K562 (cell line): Measurements from ENCODE around the gene SUV39H2. TPM values are rescaled to one million over a fixed set of nuclear protein-coding genes. Genes with fewer than 3 reads are reported as not detected.

Experiments
- ATAC-seq: fragments of 200-7000 bp; cut with Tn5 transposase; 3 replicates; pipeline ENCODE4 v1.9.1; 2020; ENCODE audit warnings: moderate library complexity
- BruUV-seq: library from RNA; stranded (reverse); fragments of 400-500 nt; replicated peaks from 2 replicates; lab custom pipeline; 2021; lab: Mats Ljungman, UMichigan
- CTCF ChIA-PET: fragments of 300-600 bp; formaldehyde crosslinking; extraction: SDS; loops from one replicate; lab custom pipeline; 2021; ENCODE audit warnings: low intra/inter-chr PET ratio; lab: Yijun Ruan, JAX
- POLR2A ChIA-PET: fragments of 300-600, 350-650 bp; sonication (Branson Sonifier 250); formaldehyde crosslinking; extraction: SDS; loops from one replicate; lab custom pipeline; 2021; ENCODE audit warnings: antibody characterized with exemption, inconsistent platforms; lab: Yijun Ruan, JAX
- DNase-seq, 4 experiments: peaks; one replicate each; pipeline versions ENCODE4 v3.0.0 to v3.0.0-alpha.2; 2011 to 2018; ENCODE audit warnings: low spot score in 3 of 4, mixed read lengths in 3 of 4; ENCODE audit errors: extremely low read depth in 1 of 4
- FAIRE-seq: peaks from 2 replicates; lab custom pipeline; 2011; peaks lifted over from hg19 to GRCh38; lab: Jason Lieb, UNC
- H2AFZ ChIP-seq: 2 replicates; pipeline ENCODE4 v1.6.0; 2011; ENCODE audit warnings: low read depth, low read length, control low read depth, inconsistent platforms
- H3K27ac ChIP-seq: fragments of 200-600 bp; 3 replicates; pipeline ENCODE4 v1.8.0; 2011; ENCODE audit warnings: low read depth, mild to moderate bottlenecking, control low read depth, inconsistent platforms, low read length, moderate library complexity, mixed read lengths; ENCODE audit errors: extremely low read depth
- H3K27me3 ChIP-seq, 2 experiments: fragments of 300-600 bp in 1 of 2; 2 replicates in 1 of 2; 3 replicates in 1 of 2; pipeline versions ENCODE4 v1.6.0 to v1.8.0; 2011; ENCODE audit warnings: inconsistent platforms in 2 of 2, low read length in 2 of 2, mild to moderate bottlenecking in 1 of 2, mixed read lengths in 1 of 2, moderate library complexity in 1 of 2; ENCODE audit not compliant: control insufficient read depth in 2 of 2, insufficient read depth in 2 of 2
- H3K36me3 ChIP-seq: fragments of 300-600 bp; 3 replicates; pipeline ENCODE4 v1.8.0; 2011; ENCODE audit warnings: mild to moderate bottlenecking, low read length, inconsistent platforms; ENCODE audit not compliant: control insufficient read depth, insufficient read depth
- H3K4me1 ChIP-seq, 2 experiments: fragments of 200-600 bp in 1 of 2; replicated peaks in 1 of 2; 2 replicates in 1 of 2; 3 replicates in 1 of 2; pipeline versions ENCODE4 v1.5.1 to v1.8.0; 2011; ENCODE audit warnings: inconsistent platforms in 2 of 2, low read length in 2 of 2, mild to moderate bottlenecking in 1 of 2, mixed read lengths in 1 of 2, moderate library complexity in 1 of 2; ENCODE audit not compliant: control insufficient read depth in 2 of 2, insufficient read depth in 2 of 2
- H3K4me2 ChIP-seq: 2 replicates; pipeline ENCODE4 v1.6.1; 2011; ENCODE audit warnings: low read length, control low read depth, inconsistent platforms, mixed read lengths; ENCODE audit not compliant: insufficient read depth
- H3K4me3 ChIP-seq: fragments of 200-600 bp; sonication (generic), shearing (Covaris generic); 2 replicates; pipeline ENCODE4 v1.5.1; 2016; ENCODE audit warnings: control low read depth, inconsistent platforms
- H3K79me2 ChIP-seq: fragments of 200-600 bp; 3 replicates; pipeline ENCODE4 v1.8.0; 2011; ENCODE audit warnings: low read length, inconsistent platforms; ENCODE audit not compliant: control insufficient read depth, insufficient read depth
- H3K9ac ChIP-seq, 2 experiments: 2 replicates each; pipeline versions ENCODE4 v1.6.0 to v1.6.1; 2011; ENCODE audit warnings: low read depth in 2 of 2, low read length in 2 of 2, control low read depth in 1 of 2, inconsistent platforms in 1 of 2, mild to moderate bottlenecking in 1 of 2, mixed read lengths in 1 of 2; ENCODE audit not compliant: insufficient read depth in 1 of 2
- H3K9me1 ChIP-seq: one replicate; pipeline ENCODE4 v1.6.0; 2011; ENCODE audit warnings: inconsistent platforms, mild to moderate bottlenecking, low read length, moderate library complexity; ENCODE audit not compliant: control insufficient read depth, insufficient read depth
- H3K9me3 ChIP-seq: replicated peaks from 2 replicates; pipeline ENCODE4 v1.5.1; 2011; ENCODE audit warnings: low read depth, low read length, inconsistent platforms; ENCODE audit not compliant: control insufficient read depth, insufficient read depth
- H4K20me1 ChIP-seq: replicated peaks from 2 replicates; pipeline ENCODE4 v1.6.1; 2011; ENCODE audit warnings: low read length, inconsistent platforms, mixed read lengths; ENCODE audit not compliant: control insufficient read depth, insufficient read depth
- EHMT2 ChIP-seq: fragments of 450-650 bp; IDR thresholded peaks from 2 replicates; pipeline ENCODE4 v1.6.1; 2018; ENCODE audit warnings: antibody characterized with exemption
- MIER1 ChIP-seq: fragments of 450-650 bp; IDR thresholded peaks from 2 replicates; pipeline ENCODE4 v1.6.1; 2016; ENCODE audit warnings: antibody characterized with exemption, mild to moderate bottlenecking, low read depth
- NCOA6 ChIP-seq: fragments of 450-650 bp; IDR thresholded peaks from 2 replicates; pipeline ENCODE4 v1.6.1; 2017; ENCODE audit warnings: mild to moderate bottlenecking
- NFXL1 ChIP-seq: fragments of 450-650 bp; formaldehyde crosslinking; IDR thresholded peaks from 2 replicates; pipeline ENCODE4 v1.4.0; 2021; ENCODE audit warnings: mild to moderate bottlenecking
- SAP30 ChIP-seq: fragments of 200-600 bp; sonication (generic); IDR thresholded peaks from 2 replicates; pipeline ENCODE4 v1.6.1; 2012; ENCODE audit warnings: borderline replicate concordance, low read depth, mild to moderate bottlenecking, moderate library complexity, low read length, control low read depth, inconsistent platforms; ENCODE audit not compliant: insufficient read depth, poor library complexity, severe bottlenecking
- SNIP1 ChIP-seq: fragments of 450-650 bp; IDR thresholded peaks from 2 replicates; pipeline ENCODE4 v1.7.1; 2017; ENCODE audit warnings: low read depth, mild to moderate bottlenecking
- TAL1 ChIP-seq: fragments of 450-650 bp; IDR thresholded peaks from 2 replicates; pipeline ENCODE4 v1.6.1; 2016; ENCODE audit warnings: mild to moderate bottlenecking
- WGBS: fragments of 100-300 bp; shearing (Covaris generic); methylation state at CpG from one replicate; pipeline ENCODE4 v1.1.6; 2016; ENCODE audit warnings: low coverage, mixed read lengths; ENCODE audit not compliant: insufficient coverage; ENCODE audit errors: missing lambda C conversion rate; 5-methylcytosine and 5-hydroxymethylcytosine counted together
- in situ Hi-C: fragments of 300-500 bp; cut with MboI; formaldehyde crosslinking; loops from 4 replicates; pipeline ENCODE4 v1.15.0; 2018; ENCODE audit warnings: inconsistent platforms, mixed read lengths
- intact Hi-C: fragments of 100-400 bp; cut with micrococcal nuclease; formaldehyde crosslinking; loops from 2 replicates; pipeline ENCODE4 v1.14.2; 2022
- polyA plus RNA-seq, 8 experiments: library from polyadenylated mRNA; depleted of rRNA in 4 of 8; stranded (reverse) in 5 of 8; unstranded in 3 of 8; fragments of >200 nt; fragmentation: Nextera tagmentation in 2 of 8; fragmentation: Illumina TruSeq in 1 of 8; extraction: Ambion mirVana in 2 of 8; extraction: Trizol in 1 of 8; gene quantifications; 2 replicates each; pipeline versions ENCODE4 v1.2.1 to v1.2.3, GENCODE V29; 2011 to 2014; ENCODE audit warnings: inconsistent platforms in 1 of 8, missing spikeins in 1 of 8
- total RNA-seq, 7 experiments: library from RNA; depleted of rRNA in 6 of 7; stranded (reverse); fragments of >200 nt in 6 of 7; fragmentation: Illumina TruSeq in 2 of 7; extraction: Trizol in 2 of 7; gene quantifications; 2 replicates each; pipeline versions ENCODE4 v1.2.1 to v1.2.3, GENCODE V29; 2011 to 2021; ENCODE audit warnings: low replicate concordance in 1 of 7
- TF ChIP-seq, protein P1 (sequence below): fragments of 200-800 bp; sonication (Bioruptor generic); IDR thresholded peaks from 2 replicates; pipeline ENCODE4 v1.6.1; 2017; ENCODE audit warnings: missing genetic modification characterization, missing compliant biosample characterization
- TF ChIP-seq, protein P2 (sequence below), 2 experiments: fragments of 450-650 bp; formaldehyde crosslinking in 1 of 2; IDR thresholded peaks; 2 replicates each; pipeline versions ENCODE4 v1.4.0 to v1.6.1; 2014 to 2020; ENCODE audit warnings: mild to moderate bottlenecking in 2 of 2, borderline replicate concordance in 1 of 2, low read depth in 1 of 2
- TF ChIP-seq, protein P3 (sequence below): sonication (generic); IDR thresholded peaks from 2 replicates; pipeline ENCODE4 v1.6.1; 2016

SUV39H2 gene
- total and polyA plus RNA-seq, 9 of the 15 experiments (the other 6 are each of a cell fraction or from before 2014, with no cell fraction given) = 24.1 to 54.3 (median 41.3) TPM

DNA sequence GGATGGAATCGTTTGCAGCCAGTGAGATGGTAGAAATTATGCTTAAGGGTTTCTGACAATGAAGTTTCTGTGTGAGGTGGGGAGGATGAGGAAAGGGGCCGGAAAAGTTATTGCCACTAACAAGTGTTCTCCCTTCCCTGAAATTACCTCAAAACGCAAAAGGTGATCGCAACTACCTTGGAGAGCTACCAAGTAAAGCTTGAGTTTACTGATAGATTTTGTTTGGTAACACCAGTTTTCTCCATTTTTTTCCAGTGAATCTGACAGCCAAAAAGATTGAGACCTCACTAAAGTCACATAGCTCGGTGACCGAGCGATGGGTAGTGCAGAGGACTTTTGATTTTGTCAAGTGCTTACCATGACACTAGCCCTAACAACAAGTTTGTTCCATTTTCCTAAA is 1.6 kb downstream of the SUV39H2 start:
- no peaks in the 10 kb centered on the region for H3K9me1 ChIP-seq
- no peak for FAIRE-seq
- peak overlapping the region; percentile 73 to 78 for H3K9ac ChIP-seq
- peaks cover 12 to 15% of the 10 kb centered on the region in 2 experiments for H3K4me1 ChIP-seq
- ATAC-seq = no peak
- peak in 2 of 4 experiments; percentile 14 to 27 for DNase-seq
- H2AFZ ChIP-seq = no peak overlapping the region
- peak overlapping the region; percentile 96 for H3K4me3 ChIP-seq
- no peaks in the 10 kb centered on the region for H3K9me3 ChIP-seq
- intact Hi-C loops = loop anchor here (5.0 kb wide), 1 partner anchor 72 kb away; the partner anchor contains the start of gene DCLRE1C
- H3K79me2 ChIP-seq = peaks cover 86% of the 10 kb centered on the region
- no peaks in the 10 kb centered on the region for H3K27me3 ChIP-seq
- peaks cover 17% of the 10 kb centered on the region for H4K20me1 ChIP-seq
- peak; percentile 76; the same call in 1 of the 2 replicates for TF ChIP-seq EHMT2
- TF ChIP-seq SAP30 = peak; percentile 59
- TF ChIP-seq NCOA6 = no peak
- TF ChIP-seq TAL1 = no peak
- TF ChIP-seq, protein P1, sequence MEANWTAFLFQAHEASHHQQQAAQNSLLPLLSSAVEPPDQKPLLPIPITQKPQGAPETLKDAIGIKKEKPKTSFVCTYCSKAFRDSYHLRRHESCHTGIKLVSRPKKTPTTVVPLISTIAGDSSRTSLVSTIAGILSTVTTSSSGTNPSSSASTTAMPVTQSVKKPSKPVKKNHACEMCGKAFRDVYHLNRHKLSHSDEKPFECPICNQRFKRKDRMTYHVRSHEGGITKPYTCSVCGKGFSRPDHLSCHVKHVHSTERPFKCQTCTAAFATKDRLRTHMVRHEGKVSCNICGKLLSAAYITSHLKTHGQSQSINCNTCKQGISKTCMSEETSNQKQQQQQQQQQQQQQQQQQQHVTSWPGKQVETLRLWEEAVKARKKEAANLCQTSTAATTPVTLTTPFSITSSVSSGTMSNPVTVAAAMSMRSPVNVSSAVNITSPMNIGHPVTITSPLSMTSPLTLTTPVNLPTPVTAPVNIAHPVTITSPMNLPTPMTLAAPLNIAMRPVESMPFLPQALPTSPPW (CRISPR knock-in tag) = 0 out of 2 replicates have a peak, but pooled peaks have one; percentile 4
- TF ChIP-seq, protein P2, sequence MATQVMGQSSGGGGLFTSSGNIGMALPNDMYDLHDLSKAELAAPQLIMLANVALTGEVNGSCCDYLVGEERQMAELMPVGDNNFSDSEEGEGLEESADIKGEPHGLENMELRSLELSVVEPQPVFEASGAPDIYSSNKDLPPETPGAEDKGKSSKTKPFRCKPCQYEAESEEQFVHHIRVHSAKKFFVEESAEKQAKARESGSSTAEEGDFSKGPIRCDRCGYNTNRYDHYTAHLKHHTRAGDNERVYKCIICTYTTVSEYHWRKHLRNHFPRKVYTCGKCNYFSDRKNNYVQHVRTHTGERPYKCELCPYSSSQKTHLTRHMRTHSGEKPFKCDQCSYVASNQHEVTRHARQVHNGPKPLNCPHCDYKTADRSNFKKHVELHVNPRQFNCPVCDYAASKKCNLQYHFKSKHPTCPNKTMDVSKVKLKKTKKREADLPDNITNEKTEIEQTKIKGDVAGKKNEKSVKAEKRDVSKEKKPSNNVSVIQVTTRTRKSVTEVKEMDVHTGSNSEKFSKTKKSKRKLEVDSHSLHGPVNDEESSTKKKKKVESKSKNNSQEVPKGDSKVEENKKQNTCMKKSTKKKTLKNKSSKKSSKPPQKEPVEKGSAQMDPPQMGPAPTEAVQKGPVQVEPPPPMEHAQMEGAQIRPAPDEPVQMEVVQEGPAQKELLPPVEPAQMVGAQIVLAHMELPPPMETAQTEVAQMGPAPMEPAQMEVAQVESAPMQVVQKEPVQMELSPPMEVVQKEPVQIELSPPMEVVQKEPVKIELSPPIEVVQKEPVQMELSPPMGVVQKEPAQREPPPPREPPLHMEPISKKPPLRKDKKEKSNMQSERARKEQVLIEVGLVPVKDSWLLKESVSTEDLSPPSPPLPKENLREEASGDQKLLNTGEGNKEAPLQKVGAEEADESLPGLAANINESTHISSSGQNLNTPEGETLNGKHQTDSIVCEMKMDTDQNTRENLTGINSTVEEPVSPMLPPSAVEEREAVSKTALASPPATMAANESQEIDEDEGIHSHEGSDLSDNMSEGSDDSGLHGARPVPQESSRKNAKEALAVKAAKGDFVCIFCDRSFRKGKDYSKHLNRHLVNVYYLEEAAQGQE (IDR thresholded peaks at IDR 0.05; ENCODE audit: borderline replicate concordance) = peak; percentile 93
- TF ChIP-seq, protein P2 (CRISPR knock-in tag; IDR thresholded peaks at IDR 0.05; ENCODE audit: low read depth) = peak; percentile 82; the same call in 1 of the 2 replicates
- TF ChIP-seq SNIP1 = no peak
- no peak for TF ChIP-seq NFXL1 (CRISPR knock-in tag)
- TF ChIP-seq, protein P3, sequence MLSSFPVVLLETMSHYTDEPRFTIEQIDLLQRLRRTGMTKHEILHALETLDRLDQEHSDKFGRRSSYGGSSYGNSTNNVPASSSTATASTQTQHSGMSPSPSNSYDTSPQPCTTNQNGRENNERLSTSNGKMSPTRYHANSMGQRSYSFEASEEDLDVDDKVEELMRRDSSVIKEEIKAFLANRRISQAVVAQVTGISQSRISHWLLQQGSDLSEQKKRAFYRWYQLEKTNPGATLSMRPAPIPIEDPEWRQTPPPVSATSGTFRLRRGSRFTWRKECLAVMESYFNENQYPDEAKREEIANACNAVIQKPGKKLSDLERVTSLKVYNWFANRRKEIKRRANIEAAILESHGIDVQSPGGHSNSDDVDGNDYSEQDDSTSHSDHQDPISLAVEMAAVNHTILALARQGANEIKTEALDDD = peak; percentile 67
- TF ChIP-seq MIER1 = peak; percentile 57; the same call in 1 of the 2 replicates
- TF ChIP-seq, all 486 proteins: peak for 6
- TSS peak; percentile 42 for BruUV-seq
- Histone ChIP-seq H3K36me3 (peaks cover 37% of the 10 kb centered on the region; the same call in 2 of the 3 replicates), H3K27ac (peak overlapping the region; percentile 85), H3K4me2 (peak overlapping the region; percentile 78)
- POLR2A ChIA-PET = interaction anchor here (0.9 to 2.5 kb wide), 2 partner anchors 10 to 218 kb away, joined by 3 to 14 read pairs; no protein-coding TSS in a partner anchor
- in situ Hi-C loops = no loop called here
- 1% methylated on average over 7 of the region's 7 CpGs for WGBS
- CTCF ChIA-PET = no interaction called here
